Activated CD8-positive, alpha-beta T cell treated with anti-CD3 and anti-CD28 coated beads, Interleukin-2, amount 10 ng/mL, durations not matched to agents 7 days and 5 days (primary cell): Measurements from ENCODE around the gene SLC36A1. TPM values are rescaled to one million over a fixed set of nuclear protein-coding genes. Genes with fewer than 3 reads are reported as not detected.
"Not testable (repeated sequence)": the region's sequence is repeated elsewhere in the genome, so short reads cannot be mapped to it uniquely, and the experiment has no call there.

Experiments
- ATAC-seq: fragments of 150-1000 bp; cut with Tn5 transposase; one replicate; pipeline ENCODE4 v1.10.0; 2021; ENCODE audit warnings: moderate library complexity
- CTCF ChIA-PET: fragments of 350-600 bp; sonication (Branson Sonifier 250); formaldehyde crosslinking; loops from one replicate; lab custom pipeline; 2021; ENCODE audit warnings: antibody characterized with exemption; lab: Charles Lee
- POLR2A ChIA-PET: fragments of 350-600 bp; sonication (Branson Sonifier 250); formaldehyde crosslinking; loops from one replicate; lab custom pipeline; 2021; ENCODE audit warnings: antibody characterized with exemption; lab: Charles Lee
- DNase-seq: peaks from one replicate; pipeline ENCODE4 v3.0.0-alpha.2; 2020
- H3K27ac Mint-ChIP-seq: one replicate; pipeline ENCODE4 v1.8.0; 2021; ENCODE audit warnings: mild to moderate bottlenecking, mixed read lengths
- H3K27me3 Mint-ChIP-seq: one replicate; pipeline ENCODE4 v1.8.0; 2021; ENCODE audit warnings: low read depth, mixed read lengths
- H3K36me3 Mint-ChIP-seq: one replicate; pipeline ENCODE4 v1.8.0; 2021; ENCODE audit warnings: low read depth, mixed read lengths
- H3K4me1 Mint-ChIP-seq: one replicate; pipeline ENCODE4 v1.8.0; 2021; ENCODE audit warnings: low read depth, mixed read lengths
- H3K4me3 Mint-ChIP-seq: one replicate; pipeline ENCODE4 v1.8.0; 2021; ENCODE audit warnings: mild to moderate bottlenecking, mixed read lengths
- H3K9me3 Mint-ChIP-seq: one replicate; pipeline ENCODE4 v1.8.0; 2022; ENCODE audit warnings: mixed read lengths; ENCODE audit not compliant: insufficient read depth
- total RNA-seq, 2 experiments: library from RNA; stranded (reverse); gene quantifications; one replicate each; pipeline ENCODE4 v1.2.3, GENCODE V29; 2021

Gene SLC36A1
- total RNA-seq, 2 experiments from 2014 or later, result 6.6 to 7.7 TPM

DNA sequence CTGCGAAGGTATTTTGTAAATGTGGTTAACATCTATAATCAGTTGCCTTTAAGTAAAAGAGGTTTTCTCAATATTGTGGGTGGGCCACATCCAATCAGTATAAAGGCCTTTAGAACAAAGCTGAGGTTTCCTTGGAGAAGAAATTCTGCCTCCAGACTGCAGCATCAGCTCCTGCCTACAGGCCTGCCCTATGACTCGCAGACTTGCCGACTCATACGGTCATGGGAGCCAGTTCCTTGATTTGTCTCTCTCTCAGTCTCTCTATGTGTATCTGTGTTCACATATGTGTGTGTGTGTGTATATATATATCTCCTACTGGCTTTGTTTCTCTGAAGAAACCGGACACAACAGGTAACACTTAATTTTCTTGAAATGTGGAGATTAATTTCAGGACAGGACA lies 45.3 kb downstream of the SLC36A1 start:
- no peaks in the 10 kb centered on the region for H3K4me1 Mint-ChIP-seq
- DNase-seq, result no peak

DNA sequence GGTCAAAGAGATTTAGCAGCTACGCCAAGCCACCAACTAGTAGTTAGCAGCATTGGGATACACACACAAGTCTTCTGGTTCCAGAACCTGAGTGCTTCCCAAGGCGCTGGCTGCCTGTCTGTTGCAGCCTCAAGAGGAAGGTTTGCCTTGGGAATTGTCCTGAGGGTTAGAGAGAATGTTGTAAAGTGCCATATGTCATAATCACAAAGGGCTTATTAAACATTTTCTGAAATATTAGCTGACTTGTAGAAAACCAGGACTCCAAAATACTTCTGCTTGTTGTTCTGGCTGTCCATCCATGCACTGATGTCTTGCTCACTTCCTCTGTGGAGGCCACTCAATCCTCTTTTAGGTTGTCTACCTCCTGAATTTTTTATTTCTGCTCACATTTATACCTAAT lies 46.3 kb downstream of the SLC36A1 start:
- Mint-ChIP-seq H3K4me3 (no peak overlapping the region), H3K36me3 (no peaks in the 10 kb centered on the region), H3K27ac (no peak overlapping the region), H3K9me3 (no peaks in the 10 kb centered on the region), H3K4me1 (no peaks in the 10 kb centered on the region), H3K27me3 (no peaks in the 10 kb centered on the region)
- ChIA-PET POLR2A (no interaction called here), CTCF (interaction anchor here (1.0 kb wide), 1 partner anchor 46 kb away, joined by 3 read pairs; the partner anchor contains the start of gene SLC36A1)
- ATAC-seq (no peak), DNase-seq (no peak)

More for the DNA sequence above, 45.3 kb downstream of the SLC36A1 start:
- Mint-ChIP-seq H3K36me3 (no peaks in the 10 kb centered on the region), H3K9me3 (no peaks in the 10 kb centered on the region), H3K4me3 (no peak overlapping the region), H3K27me3 (no peaks in the 10 kb centered on the region), H3K27ac (no peak overlapping the region)
- ATAC-seq, result no peak
- POLR2A ChIA-PET, result no interaction called here
- CTCF ChIA-PET, result interaction anchor here (1.0 kb wide), 1 partner anchor 45 kb away, joined by 3 read pairs; the partner anchor contains the start of gene SLC36A1

DNA sequence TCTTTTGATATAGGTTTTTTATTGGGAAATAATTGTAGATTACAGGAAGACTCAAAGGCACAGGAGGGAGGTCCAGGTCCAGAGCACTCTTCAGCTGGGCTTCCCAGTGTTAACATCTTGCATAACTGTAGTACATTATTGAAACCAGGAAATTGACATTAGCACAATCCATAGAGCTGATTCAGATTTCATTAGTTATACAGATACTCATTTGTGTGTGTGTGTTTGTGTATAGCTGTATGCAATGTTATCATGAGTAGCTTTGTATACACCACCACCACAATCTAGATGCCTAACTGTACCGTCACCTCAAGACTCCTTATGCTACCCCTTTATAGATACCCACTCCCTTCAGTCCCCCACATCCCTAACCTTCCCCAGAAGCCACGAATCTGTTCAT lies 47.9 kb downstream of the SLC36A1 start:
- no peak for DNase-seq
- Mint-ChIP-seq H3K9me3 (no peaks in the 10 kb centered on the region), H3K4me1 (no peaks in the 10 kb centered on the region), H3K36me3 (no peaks in the 10 kb centered on the region), H3K27me3 (no peaks in the 10 kb centered on the region), H3K27ac (no peak overlapping the region), H3K4me3 (no peak overlapping the region)
- no peak for ATAC-seq
- CTCF ChIA-PET, result interaction anchor here (2.2 kb wide), 1 partner anchor 48 kb away, joined by 7 read pairs; the partner anchor contains the start of gene SLC36A1
- POLR2A ChIA-PET, result no interaction called here

DNA sequence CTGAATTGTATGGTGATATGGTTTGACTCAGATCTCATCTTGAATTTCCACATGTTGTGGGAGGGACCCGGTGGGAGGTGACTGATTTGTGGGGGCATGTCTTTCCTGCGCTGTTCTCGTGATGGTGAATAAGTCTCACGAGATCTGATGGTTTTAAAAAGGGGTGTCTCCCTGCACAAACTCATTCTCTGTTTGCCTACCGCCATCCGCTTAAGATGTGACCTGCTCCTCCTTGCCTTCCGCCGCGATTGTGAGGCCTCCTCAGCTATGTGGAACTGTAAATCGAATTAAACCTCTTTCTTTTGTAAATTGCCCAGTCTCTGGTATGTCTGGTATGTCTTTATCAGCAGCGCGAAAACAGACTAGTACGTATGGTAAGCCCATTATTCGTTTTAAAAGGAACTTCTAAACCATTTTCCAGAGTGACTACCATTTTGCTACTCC lies 48.7 kb downstream of the SLC36A1 start:
- Mint-ChIP-seq H3K4me1 (peaks cover 5% of the 10 kb centered on the region), H3K36me3 (no peaks in the 10 kb centered on the region), H3K27ac (no peak overlapping the region), H3K9me3 (no peaks in the 10 kb centered on the region), H3K27me3 (no peaks in the 10 kb centered on the region), H3K4me3 (no peak overlapping the region)
- no peak for ATAC-seq
- ChIA-PET CTCF (interaction anchor here (2.2 kb wide), 1 partner anchor 48 kb away, joined by 7 read pairs; the partner anchor contains the start of gene SLC36A1), POLR2A (no interaction called here)
- DNase-seq, result no peak

DNA sequence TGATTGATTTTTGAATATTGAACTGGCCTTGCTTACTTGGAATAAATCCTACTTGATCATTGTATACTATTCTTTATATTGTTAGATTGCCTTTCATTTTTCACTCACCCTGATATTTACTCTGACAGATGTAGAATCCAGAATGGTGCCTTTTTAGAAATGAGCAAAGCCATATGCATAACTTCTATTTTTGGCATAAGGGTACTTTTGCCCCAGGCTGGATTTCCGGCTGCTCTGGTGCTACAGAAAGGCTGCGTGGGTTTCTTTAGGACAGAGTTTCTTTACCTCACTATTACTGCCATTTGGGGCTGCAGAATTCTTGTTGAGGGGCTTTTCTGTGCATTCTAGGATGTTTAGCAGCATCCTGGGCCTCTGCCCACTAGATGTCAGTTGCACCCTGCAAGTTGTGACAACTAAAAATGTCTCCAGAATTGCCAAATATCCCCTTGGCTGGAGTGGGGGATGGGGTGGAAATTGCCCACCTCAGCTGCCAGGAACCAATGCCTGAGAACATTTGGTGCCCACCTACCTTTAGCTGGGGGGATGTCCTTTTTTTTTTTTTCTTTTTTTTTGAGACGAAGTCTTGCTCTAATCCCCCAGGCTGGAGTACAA lies 50.1 kb downstream of the SLC36A1 start:
- no peak overlapping the region for H3K27ac Mint-ChIP-seq
- CTCF ChIA-PET, result interaction anchor here (1.2 to 2.3 kb wide), 3 partner anchors 21 to 161 kb away, joined by 3 to 27 read pairs (median 4); partner anchors contain the start of gene SLC36A1
- H3K4me3 Mint-ChIP-seq, result no peak overlapping the region
- no peaks in the 10 kb centered on the region for H3K27me3 Mint-ChIP-seq
- POLR2A ChIA-PET, result no interaction called here
- H3K4me1 Mint-ChIP-seq, result peaks cover 5% of the 10 kb centered on the region
- DNase-seq, result no peak
- H3K36me3 Mint-ChIP-seq, result no peaks in the 10 kb centered on the region
- no peaks in the 10 kb centered on the region for H3K9me3 Mint-ChIP-seq
- no peak for ATAC-seq

DNA sequence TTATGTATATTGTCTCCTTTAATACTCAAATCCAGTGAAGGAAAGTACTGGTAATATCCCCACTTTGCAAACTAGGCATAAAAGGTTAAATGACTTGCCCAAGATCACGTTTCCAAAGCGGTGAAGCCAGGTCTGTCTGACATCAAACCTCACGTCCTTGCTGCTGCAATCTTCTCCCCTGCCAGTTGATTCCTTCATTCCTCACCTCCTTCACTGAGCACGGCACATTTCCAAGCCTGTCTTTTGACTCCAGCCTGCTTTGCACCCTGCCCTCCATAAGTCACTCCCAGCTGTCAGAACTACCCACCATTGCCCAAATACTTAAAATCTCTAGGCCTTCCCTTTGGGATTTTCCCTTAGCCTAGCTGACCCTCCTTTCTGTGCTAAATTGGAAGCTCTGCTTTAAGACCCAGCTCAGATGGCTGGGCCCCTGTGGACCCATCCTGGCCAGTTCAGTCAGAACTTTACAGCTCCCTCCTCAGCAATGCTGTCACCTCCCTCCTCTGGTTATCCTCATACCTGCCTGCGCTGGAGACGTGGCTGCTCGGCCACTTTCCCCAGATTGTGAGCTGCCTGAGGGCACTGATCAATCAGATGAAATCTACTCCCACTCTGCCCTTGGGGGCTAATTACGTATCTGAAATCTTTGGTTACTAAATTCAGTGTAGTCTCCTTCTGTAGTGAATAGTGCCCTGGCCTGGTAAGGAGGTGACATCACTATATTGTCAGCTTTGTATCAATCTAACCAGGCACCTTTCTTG lies 51.2 kb downstream of the SLC36A1 start:
- H3K36me3 Mint-ChIP-seq, result no peaks in the 10 kb centered on the region
- no peak overlapping the region for H3K4me3 Mint-ChIP-seq
- H3K27me3 Mint-ChIP-seq, result no peaks in the 10 kb centered on the region
- H3K27ac Mint-ChIP-seq, result no peak overlapping the region
- DNase-seq (no peak), ATAC-seq (no peak)
- ChIA-PET POLR2A (interaction anchor here (0.6 kb wide), 1 partner anchor 49 kb away, joined by 3 read pairs; no protein-coding TSS in a partner anchor), CTCF (interaction anchor here (0.5 to 2.3 kb wide), 8 partner anchors 9 to 160 kb away, joined by 3 to 27 read pairs (median 4); partner anchors contain the start of gene SLC36A1)
- H3K4me1 Mint-ChIP-seq, result peaks cover 5% of the 10 kb centered on the region
- no peaks in the 10 kb centered on the region for H3K9me3 Mint-ChIP-seq

DNA sequence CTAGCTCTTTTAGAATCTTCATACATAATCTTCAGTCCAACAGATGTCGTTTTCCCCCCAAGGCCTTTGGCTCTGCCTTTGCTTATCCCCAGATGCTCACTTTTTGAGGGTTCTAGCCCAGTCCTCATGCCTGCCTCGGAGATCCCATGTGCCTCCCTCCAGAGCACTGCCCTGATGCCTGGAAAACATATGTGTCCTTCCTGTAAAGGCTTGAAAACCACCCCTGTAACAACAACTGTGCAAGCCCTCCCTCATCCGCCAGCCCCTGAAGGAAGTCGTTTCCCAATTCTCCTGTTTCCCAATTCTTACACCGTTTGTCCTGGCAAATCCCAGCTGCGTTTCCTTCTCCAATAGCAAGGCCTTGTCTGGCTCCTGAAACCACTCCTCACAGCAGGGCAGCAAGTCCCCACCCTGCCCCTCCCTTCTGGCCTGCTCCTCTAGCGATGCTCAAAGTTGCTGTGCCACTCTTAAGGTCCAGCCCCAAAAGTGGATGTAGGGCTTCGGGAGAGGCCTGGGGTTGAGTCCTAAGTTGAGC lies 52.2 kb downstream of the SLC36A1 start:
- ATAC-seq (no peak), DNase-seq (no peak)
- CTCF ChIA-PET, result interaction anchor here (1.3 to 2.3 kb wide), 3 partner anchors 9 to 52 kb away, joined by 3 to 27 read pairs (median 4); partner anchors contain the start of gene SLC36A1
- POLR2A ChIA-PET, result no interaction called here
- no peaks in the 10 kb centered on the region for H3K36me3 Mint-ChIP-seq
- no peak overlapping the region for H3K4me3 Mint-ChIP-seq
- peaks cover 5% of the 10 kb centered on the region for H3K4me1 Mint-ChIP-seq
- H3K27ac Mint-ChIP-seq, result no peak overlapping the region
- no peaks in the 10 kb centered on the region for H3K27me3 Mint-ChIP-seq
- no peaks in the 10 kb centered on the region for H3K9me3 Mint-ChIP-seq

DNA sequence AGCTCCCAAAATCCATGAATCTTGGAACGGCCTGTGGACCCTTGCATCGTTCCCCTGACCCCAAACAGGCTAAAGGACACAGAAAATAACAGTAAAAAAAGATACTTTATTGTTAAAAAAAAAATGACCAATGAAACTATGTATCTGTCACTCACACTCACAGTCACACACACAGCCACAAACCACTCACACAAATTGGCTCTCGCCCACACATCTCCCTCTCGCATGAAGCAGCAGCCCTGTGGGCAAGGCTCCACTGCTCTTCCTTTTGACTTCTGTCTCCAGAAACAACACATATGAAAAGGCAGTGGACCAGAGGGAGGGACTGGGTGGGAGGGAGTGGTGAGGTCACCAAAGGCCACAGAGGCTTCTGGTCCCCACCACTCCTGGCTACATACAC lies 56.6 kb downstream of the SLC36A1 start:
- no peak for DNase-seq
- Mint-ChIP-seq H3K27me3 (no peaks in the 10 kb centered on the region), H3K27ac (no peak overlapping the region), H3K4me3 (no peak overlapping the region), H3K4me1 (peaks cover 5% of the 10 kb centered on the region), H3K9me3 (no peaks in the 10 kb centered on the region), H3K36me3 (no peaks in the 10 kb centered on the region)
- no peak for ATAC-seq
- CTCF ChIA-PET, result no interaction called here
- POLR2A ChIA-PET, result no interaction called here

DNA sequence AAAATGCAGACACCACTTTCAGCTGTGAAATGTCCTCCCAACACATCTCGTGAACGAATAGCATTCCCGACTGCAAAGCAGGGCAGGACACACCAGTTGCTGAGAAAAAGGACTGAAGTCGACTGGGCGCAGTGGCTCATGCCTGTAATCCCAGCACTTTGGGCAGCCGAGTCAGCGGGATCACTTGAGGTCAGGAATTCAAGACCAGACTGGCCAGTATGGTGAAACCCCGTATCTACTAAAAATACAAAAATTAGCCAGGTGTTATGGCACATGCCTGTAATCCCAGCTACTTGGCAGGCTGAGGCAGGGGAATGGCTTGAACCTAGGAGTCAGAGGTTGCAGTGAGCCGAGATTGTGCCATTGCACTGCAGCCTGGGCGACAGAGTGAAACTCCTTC lies 60.9 kb downstream of the SLC36A1 start:
- ATAC-seq, H3K4me3 Mint-ChIP-seq, POLR2A ChIA-PET, DNase-seq, H3K36me3 Mint-ChIP-seq, H3K9me3 Mint-ChIP-seq, H3K4me1 Mint-ChIP-seq, H3K27ac Mint-ChIP-seq, H3K27me3 Mint-ChIP-seq: not testable (repeated sequence)
- CTCF ChIA-PET, result interaction anchor here (1.0 to 1.6 kb wide), 2 partner anchors 9 to 15 kb away, joined by 4 to 8 read pairs; no protein-coding TSS in a partner anchor

DNA sequence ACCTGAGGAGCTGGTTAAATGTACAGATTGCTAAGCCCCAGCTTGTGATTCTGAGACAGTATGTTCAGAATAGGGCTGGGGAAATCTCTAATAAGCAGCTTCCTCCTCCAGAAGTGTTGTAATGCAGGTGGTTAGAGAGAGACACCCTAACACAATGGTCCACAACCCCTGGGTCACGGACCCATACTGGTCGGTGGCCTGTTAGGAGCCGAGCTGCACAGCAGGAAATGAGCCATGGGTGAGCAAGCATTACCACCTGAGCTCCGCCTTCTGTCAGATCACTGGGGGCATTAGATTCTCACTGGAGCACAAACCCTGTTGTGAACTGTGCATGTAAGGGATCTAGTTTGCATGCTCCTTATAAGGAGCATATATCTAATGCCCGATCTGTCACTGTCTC lies 61.8 kb downstream of the SLC36A1 start:
- no peaks in the 10 kb centered on the region for H3K9me3 Mint-ChIP-seq
- H3K36me3 Mint-ChIP-seq, result no peaks in the 10 kb centered on the region
- H3K27ac Mint-ChIP-seq, result no peak overlapping the region
- DNase-seq, result no peak
- H3K4me3 Mint-ChIP-seq, result no peak overlapping the region
- no peak for ATAC-seq
- no peaks in the 10 kb centered on the region for H3K4me1 Mint-ChIP-seq
- POLR2A ChIA-PET, result no interaction called here
- CTCF ChIA-PET, result interaction anchor here (0.8 to 1.6 kb wide), 3 partner anchors 10 to 143 kb away, joined by 4 to 8 read pairs (median 4); no protein-coding TSS in a partner anchor
- no peaks in the 10 kb centered on the region for H3K27me3 Mint-ChIP-seq

DNA sequence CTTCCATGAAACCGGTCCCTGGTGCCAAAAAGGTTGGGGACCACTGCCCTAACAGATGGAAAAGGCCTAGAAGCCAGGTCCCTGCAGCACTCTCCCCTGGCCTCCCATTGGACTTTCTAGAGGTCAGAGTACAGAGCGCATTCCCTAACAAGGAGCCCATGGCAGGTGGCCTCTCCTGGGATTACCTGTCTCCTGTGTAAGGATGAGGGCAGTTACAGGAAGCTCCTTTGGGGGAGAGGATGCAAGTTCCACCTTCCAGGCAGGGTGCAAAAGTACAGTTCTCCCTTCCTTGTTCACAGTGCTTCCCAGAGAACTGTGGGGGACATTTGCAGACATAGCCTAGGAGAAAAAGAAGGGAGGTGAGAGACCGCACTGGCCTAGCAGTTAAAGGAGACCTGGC lies 62.4 kb downstream of the SLC36A1 start:
- DNase-seq (no peak), ATAC-seq (no peak)
- no peaks in the 10 kb centered on the region for H3K4me1 Mint-ChIP-seq
- no peak overlapping the region for H3K27ac Mint-ChIP-seq
- no peaks in the 10 kb centered on the region for H3K27me3 Mint-ChIP-seq
- POLR2A ChIA-PET, result no interaction called here
- no peak overlapping the region for H3K4me3 Mint-ChIP-seq
- CTCF ChIA-PET, result interaction anchor here (1.2 kb wide), 1 partner anchor 62 kb away, joined by 4 read pairs; the partner anchor contains the start of gene SLC36A1
- no peaks in the 10 kb centered on the region for H3K36me3 Mint-ChIP-seq
- H3K9me3 Mint-ChIP-seq, result no peaks in the 10 kb centered on the region
